Transverse colon (tissue), 4 donors: Measurements from ENCODE around the gene TEX10.

Experiments
- CTCF ChIP-seq, 5 experiments: fragments of 200-600 bp in 3 of 5; fragments of 450-650 bp in 2 of 5; sonication (generic) in 3 of 5; IDR thresholded peaks; 1 replicate in 2 of 5; 2 replicates in 3 of 5; pipeline ENCODE4 v1.5.1; 2016 to 2017; ENCODE audit warnings: antibody characterized with exemption in 5 of 5, inconsistent platforms in 3 of 5, mild to moderate bottlenecking in 2 of 5, moderate library complexity in 1 of 5
- POLR2AphosphoS5 ChIP-seq, 3 donors: sonication (generic); formaldehyde crosslinking; IDR thresholded peaks; one replicate each; pipeline ENCODE4 v1.6.1; 2016; ENCODE audit warnings: antibody characterized with exemption in 3 of 3

GRCh38 chr9:100368672-100369071 is 15.9 kb upstream of the TEX10 start:
- no peak for TF ChIP-seq POLR2AphosphoS5 (IDR thresholded peaks at IDR 0.05)
- no peak for TF ChIP-seq CTCF (IDR thresholded peaks at IDR 0.05)
